GM19193 (cell line): Measurements from ENCODE around the gene NIPAL3.

ENCODE experiments used
- POLR2A ChIP-seq: IDR thresholded peaks from 4 replicates; pipeline ENCODE4 v1.6.1; 2011; ENCODE audit not compliant: insufficient read depth, insufficient read length; ENCODE audit errors: extremely low read depth

The NIPAL3 gene

DNA sequence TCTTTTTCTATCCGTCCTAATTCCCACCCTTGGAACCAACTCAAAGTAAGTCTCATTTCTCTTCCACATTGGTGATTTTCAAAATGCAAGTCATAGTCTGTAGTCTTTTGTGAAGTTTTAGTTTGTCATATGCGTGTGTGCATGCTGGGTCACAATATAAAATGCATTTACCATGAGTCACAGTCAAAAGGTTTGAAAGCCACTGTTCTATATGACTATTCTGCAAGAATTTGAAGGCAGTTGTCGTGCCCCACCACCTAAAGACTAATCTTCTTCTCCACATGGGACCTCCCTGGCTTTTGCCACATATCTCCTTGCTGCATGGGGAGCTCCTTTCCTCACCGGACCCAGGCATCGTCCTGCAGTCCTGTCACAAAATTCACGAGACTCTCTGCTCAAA, 3.6 kb upstream of the NIPAL3 start:
- no peak for TF ChIP-seq POLR2A

GRCh38 chr1:24412408-24412807, 3.2 kb upstream of the NIPAL3 start:
- TF ChIP-seq POLR2A: no peak

- peak; percentile 48 for TF ChIP-seq POLR2A
Measured at GRCh38 chr1:24413350-24414163, 2.0 kb upstream of the NIPAL3 start, which contains the start of gene STPG1. TSS of gene STPG1 (minus strand) at chr1:24413782. CDS start at chr1:24401388, 12,394 bp downstream.

DNA sequence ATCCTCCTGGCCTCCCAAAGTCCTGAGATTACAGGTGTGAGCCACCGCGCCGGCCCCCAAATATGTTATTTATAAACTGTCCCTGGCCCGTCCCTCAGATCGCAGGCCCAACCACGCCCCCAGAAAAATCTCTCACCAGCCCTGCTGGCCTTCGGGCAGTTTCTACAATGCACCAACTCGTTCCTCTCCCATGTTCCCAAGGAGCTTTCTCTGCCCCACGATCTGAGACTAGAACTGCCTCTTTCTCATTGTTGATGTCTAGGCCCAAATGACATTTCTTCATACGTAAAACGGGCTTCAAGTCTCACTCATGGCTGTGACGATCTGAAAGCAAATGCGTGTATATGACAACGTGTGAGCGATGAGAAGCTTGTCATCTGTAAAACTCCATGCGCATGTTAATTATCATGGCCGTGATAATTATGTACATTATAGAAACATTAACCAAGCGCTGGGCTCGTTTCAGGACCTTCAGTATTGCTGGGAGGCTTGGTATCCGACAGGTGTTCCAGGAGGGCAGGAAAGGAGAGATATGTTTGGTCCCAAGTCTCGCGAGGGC, 748 bp upstream of the NIPAL3 start:
- no peak for TF ChIP-seq POLR2A

DNA sequence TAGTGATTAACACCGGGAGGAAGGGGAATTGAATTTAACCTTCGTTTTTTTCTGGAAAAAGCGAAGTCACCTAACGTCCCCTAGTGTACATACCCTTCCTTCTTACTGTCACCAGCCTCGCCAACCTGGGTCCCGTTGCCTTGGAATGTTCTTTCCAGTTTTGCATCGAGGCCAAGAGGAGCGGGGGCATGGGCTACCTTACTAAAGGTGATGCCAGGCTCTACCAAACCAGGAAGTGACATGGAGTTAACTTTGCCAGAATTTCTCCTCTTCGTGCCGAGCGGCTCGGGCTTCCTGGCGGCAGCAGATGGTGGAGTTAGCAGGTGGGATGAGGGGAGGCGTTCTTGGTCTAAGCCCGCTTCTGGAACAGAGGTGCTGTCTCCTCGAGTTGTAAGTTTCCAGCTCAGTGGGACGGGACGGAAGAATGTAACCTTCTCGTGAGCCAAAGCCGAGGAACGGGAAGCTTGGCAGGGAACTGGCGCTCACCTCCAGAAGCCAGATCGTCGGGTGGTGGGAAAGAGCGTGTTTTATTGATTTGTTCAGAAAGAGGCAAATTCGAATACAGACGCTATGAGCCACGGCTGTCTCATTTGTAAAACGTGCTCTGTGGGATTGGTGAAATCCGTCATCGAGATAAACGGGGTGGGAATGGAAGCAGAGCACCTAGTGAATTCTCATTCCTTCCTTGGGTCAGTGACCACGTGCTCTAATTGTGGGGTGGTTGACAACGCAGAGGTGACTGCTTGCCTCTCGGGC, 486 bp downstream of the NIPAL3 start:
- peak; percentile 12 for TF ChIP-seq POLR2A

DNA sequence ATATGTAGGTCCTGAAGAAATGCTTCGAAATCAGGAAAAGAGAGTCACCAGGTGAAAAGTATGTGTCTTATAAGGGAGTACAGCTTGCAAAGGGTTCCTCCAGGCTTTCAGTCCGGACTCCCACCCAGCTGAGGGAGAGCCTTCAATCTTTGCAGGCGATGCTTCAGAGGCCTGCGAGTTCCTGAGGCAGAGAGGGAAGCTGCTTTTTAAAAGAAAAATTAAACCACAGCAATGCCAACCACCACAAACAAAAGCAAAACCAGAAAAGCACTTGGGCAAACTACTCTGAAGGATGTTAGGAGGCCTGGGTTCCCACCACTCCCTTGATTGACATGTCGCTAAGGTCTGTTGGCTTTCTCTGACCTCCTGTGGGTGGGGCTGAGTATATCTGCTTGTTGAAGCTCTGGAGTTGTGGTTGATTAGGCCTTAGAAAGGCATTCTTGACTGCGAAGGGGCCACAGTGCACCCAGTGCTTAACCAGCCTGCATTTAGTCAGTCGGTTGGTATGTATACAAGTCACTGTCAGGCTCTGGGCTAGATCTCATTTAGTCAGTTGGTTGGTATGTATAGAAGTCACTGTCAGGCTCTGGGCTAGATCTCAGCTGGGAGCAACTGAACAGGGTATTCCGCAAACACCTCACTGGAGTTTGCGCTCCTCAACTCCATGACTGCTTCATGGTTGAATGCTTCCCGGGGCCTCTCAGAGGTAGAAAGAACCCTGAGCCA, 1.2 kb downstream of the NIPAL3 start:
- no peak for TF ChIP-seq POLR2A

DNA sequence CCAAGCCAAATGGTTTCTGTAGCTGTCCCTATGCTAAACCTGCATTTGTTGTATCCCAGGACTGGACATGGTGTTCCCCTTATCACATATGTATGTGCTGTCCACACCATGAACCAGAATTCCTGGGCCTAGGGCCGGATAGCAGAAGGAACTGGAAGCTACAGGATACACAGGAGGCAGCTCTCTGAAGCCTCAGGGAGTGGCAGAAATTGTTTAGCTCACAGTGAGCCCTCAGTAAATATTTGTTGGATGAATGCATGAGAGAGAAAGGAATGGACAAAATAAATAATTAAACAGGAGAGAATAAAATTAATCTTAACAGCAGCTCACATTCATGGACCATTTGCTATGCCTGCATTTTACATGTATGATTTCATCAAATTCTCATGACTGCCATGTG, 2.1 kb downstream of the NIPAL3 start:
- TF ChIP-seq POLR2A: no peak

DNA sequence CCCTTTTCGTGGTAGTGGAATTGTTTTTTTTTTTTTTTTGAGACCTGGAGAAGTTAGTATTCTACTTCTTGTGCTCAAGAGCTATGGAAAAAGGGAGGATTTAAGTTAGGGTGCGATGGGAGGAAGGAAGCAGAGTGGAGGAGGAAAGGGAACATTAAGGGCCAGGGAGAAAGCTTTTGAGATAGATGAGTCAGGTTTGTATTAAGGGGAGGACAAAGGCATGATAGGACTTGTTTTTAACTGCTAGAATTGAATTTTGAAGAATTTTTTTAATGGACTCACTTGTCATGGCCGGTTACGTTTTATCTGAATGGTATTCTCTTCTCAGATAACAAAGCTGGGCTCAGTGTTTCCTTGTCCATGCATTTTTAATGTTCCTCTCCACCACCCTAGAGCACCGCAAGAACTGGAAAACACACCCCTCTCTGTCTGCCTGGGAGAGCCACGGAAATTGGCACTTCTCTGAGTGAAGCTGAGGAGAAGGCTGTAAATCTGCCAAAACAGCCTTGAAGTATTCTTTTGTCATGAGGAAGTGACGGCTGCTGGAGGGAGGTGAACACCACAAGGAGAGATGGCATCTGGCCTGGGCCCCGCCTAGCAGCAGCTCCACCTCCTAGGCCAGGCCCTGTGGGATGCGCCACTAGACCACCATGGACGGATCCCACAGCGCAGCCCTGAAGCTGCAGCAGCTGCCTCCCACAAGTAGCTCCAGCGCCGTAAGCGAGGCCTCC, 3.5 kb downstream of the NIPAL3 start:
- TF ChIP-seq POLR2A: no peak

- no peak for TF ChIP-seq POLR2A
Measured at GRCh38 chr1:24420547-24420946, 4.9 kb downstream of the NIPAL3 start.

- TF ChIP-seq POLR2A: no peak
Measured at GRCh38 chr1:24421502-24421901, 5.9 kb downstream of the NIPAL3 start.

GRCh38 chr1:24424207-24424606, 8.6 kb downstream of the NIPAL3 start:
- TF ChIP-seq POLR2A: no peak

DNA sequence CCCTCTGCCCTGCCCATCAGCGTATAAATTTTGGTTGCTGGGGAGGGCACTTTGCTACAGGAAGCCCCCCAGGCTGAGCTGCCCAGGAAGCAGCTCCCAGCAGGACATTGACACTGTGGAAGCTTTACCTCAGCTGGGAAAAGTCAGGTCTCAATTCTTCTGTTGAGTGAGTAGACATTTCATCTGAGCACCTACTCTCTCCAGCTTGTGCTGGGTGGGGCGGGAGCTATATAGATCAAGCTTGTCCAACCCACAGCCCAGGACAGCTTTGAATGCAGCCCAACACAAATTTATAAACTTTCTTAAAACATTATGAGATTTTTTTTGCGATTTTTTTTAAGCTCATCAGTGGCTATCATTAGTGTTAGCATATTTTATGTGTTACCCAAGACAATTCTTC, 9.4 kb downstream of the NIPAL3 start:
- no peak for TF ChIP-seq POLR2A

- no peak for TF ChIP-seq POLR2A
Measured at GRCh38 chr1:24425441-24425840, 9.8 kb downstream of the NIPAL3 start.

GRCh38 chr1:24425922-24426321, 10.3 kb downstream of the NIPAL3 start:
- no peak for TF ChIP-seq POLR2A
